GM21529 (cell line): Measurements from ENCODE around the gene COL1A1.

Experiments used
- ATAC-seq: cut with Tn5 transposase; IDR thresholded peaks from one replicate; pipeline ENCODE4 v1.9.1; 2021; ENCODE audit not compliant: unreplicated experiment

The COL1A1 gene

DNA sequence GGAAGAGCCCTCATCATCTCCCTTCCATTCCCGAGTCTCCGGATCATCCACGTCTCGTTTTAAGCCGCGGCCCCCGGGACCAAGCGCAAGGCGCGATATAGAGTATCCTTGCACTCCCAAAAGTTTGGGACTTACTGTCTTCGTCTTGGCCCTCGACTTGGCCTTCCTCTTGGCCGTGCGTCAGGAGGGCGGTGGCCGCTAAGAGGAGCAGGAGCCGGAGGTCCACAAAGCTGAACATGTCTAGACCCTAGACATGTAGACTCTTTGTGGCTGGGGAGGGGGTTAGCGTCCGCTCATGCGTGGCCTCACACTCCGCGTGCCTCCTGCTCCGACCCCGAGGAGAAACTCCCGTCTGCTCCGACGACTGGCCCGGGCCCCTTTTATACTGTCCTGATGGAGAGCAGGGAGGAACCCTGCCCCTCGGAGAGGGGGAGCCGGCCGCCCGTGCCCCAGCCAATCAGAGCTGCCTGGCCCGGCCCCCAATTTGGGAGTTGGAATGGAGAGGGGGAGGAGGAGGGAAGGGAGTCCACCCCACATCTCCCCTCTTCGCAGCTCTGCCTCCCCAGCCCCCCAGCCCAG lies at the start of gene COL1A1:
COL1A1 (minus strand) TSS at position 356 of the 579 bp plus-strand sequence; CDS start at position 238, 118 bp downstream.
- ATAC-seq = no peak

DNA sequence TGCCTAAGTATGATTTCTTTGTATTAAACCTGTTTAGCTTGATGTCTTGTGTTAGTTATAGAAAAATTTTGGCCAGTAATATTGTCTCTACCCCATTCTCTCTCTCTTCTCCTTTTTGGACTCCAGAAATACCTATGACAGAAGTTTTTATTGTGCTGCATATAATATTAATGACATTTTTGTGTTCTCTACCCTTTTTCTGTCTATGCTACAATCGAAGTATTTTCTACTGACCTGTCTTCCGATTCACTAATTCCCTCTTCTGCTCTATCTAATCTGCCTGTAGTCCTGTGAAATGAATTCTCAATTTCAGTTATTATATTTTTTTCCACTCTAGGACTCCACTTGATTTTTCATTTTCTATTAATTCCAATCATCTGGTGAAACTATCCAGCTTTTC lies 46.8 kb upstream of the COL1A1 start:
- ATAC-seq = no peak

DNA sequence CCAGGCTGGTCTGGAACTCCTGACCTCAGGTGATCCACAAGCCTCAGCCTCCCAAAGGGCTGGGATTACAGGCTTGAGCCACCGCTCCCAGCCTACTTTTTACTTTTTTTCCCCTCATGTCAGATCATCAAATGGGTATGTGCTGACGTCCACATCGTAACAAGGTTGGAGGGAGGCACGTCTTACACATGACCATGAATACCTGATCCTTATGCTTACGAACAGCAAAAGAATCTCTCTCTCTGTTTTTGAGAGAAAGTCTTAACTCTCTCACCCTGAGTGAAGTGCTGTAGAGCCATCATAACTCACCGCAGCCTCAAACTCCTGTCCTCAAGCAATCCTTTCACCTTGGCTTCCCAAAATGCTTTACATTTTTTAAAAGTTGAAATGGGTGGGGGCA lies 43.3 kb upstream of the COL1A1 start:
- no peak for ATAC-seq

DNA sequence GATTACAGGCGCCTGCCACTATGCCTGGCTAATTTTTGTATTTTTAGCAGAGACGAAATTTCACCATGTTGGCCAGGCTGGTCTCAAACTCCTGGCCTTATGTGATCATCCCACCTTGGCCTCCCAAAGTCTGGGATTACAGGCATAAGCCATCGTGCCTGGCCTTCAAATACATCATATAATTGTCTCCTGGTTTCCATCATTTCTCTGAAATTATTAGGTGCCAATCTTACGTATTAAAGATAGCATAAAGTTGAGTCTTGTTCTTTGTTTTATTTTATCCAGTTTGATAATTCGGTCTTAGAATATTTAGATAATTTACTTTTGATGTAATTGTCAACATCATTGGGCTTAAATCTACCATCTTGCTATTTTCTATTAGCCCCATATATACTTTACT lies 40.0 kb upstream of the COL1A1 start:
- ATAC-seq = no peak

DNA sequence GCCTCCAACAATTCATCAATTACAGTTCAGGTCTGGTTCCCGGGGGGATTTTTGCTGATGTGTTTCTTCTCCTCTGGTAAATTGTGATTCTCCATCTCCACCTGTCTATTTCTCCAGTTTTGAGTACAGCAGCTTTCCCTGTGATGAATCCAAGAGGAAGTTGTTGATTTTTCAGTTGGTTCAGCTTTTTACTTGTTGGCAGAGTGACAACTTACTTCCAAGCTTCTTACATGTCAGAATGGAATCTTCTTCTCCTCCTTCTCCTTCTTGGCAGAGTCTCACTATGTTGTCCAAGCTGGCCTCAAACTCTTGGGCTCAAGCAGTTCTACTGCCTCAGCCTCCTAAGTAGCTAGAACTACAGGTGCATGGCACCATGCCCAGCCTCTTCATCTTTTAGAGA lies 39.4 kb upstream of the COL1A1 start:
- ATAC-seq = no peak

DNA sequence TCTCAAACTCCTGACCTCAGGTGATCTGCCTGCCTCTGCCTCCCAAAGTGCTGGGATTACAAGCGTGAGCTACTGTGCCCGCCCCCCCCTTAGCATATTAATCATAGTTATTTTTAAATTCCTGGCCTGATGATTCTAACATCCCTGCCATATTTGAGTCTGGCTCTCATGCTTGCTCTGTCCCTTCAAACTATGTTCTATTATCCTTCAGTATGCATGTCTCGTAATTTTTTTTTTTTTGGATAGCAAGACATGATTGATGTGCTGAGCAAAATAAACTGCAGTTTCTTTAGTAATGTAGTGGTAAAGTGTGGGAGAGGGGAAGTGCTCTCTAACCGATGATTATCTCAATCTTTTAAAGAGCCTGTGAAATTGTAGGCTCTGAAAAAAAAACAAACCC lies 38.5 kb upstream of the COL1A1 start:
- no peak for ATAC-seq

DNA sequence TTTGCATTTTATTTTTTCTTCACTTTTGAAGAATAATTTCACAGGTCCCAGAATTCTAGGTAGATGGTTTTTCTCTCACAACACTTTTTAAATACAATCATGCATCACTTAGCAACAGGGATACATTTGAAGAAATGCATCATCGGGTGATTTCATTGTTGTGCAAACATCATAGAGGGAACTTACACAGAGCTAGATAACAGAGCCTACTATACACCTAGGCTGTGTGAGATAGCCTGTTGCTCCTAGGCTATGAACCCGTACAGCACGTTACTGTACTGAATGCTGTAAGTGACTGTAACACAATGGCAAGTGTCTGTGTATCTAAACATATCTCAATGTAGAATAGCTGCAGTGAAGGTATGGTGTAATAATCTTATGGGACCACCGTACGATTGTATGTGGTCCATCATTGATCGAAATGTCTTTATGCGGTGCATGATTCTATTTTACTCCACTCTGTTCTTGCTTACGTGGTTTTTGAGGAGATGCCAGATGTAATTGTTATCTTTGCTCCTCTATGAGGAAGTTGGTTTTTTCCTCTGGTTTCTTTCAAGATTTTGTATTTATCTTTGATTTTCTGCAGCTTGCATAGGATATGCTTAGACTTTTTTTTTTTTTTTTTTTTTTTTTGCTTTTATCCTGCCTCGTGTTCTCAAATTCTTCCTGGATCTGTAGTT lies 37.3 kb upstream of the COL1A1 start:
- ATAC-seq = no peak

DNA sequence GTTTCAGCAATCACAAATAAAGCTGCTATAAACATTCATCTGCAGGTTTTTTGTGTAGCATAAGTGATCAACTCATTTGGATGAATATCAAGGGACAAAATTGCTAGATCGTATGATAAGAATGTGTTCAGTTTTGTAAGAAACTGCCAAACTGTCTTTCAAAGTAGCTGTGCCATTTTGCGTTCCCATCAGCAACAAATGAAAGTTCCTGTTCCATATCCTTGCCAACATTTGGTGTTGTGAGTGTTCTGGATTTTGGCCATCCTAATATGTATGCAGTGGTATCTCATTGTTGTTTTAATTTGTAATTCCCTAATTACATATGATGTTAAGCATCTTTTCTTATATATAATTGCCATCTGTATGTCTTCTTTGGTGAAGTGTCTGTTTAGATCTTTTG lies 36.5 kb upstream of the COL1A1 start:
- no peak for ATAC-seq

DNA sequence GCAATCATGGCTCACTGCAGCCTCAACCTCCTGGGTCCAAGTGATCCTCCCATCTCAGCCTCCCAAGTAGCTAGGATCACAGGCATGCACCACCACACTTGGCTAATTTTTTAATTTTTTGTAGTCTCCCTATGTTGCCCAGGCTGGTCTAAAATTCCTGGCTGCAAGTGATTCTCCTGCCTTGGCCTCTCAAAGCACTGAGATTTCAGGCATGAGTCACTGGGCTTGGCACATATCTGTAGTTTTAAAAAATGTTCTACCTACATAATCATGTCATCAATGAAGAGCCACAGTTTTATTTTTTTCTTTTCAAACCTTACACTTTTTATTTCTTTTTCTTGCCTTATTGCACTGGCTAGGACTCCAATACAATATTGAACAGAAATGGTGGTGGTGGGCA lies 33.1 kb upstream of the COL1A1 start:
- no peak for ATAC-seq

DNA sequence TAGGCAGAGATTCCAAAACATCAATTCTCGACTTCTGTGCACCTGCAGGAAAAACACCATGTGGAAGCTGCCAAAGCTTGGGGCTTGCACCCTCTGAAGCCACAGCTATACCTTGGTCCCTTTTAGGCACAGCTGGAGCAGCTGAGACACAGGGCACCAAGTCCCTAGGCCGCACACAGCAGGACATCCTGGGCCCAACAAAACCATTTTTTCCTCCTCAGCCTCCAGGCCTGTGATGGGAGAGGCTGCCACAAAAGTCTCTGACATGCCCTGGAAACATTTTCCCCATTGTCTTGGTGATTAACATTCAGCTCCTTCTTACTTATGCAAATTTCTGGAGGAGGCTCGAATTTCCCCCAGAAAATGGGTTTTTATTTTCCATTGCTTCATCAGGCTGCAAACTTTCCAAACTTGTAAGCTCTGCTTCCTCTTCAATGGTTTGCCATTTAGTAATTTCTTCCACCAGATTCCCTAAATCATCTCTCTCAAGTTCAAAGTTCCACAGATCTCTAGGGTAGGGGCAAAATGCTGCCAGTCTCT lies 24.3 kb upstream of the COL1A1 start:
- ATAC-seq = no peak

DNA sequence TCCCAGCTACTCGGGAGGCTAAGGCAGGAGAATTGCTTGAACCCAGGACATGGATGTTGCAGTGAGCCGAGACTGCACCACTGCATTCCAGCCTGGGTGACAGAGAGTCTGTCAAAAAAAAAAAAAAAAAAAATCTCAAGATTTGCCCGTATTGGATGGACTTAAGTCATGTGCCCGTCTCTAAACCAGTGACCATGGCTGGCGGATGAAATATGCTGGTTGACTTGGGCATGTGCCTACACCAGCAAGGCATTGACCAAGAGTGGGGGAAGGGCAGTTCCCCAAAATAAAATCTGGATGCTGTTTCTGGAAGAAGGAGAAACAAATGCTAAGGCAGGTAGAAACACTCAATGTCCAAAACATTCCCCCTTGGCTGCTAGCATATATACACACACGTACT lies 21.5 kb upstream of the COL1A1 start:
- ATAC-seq = no peak

DNA sequence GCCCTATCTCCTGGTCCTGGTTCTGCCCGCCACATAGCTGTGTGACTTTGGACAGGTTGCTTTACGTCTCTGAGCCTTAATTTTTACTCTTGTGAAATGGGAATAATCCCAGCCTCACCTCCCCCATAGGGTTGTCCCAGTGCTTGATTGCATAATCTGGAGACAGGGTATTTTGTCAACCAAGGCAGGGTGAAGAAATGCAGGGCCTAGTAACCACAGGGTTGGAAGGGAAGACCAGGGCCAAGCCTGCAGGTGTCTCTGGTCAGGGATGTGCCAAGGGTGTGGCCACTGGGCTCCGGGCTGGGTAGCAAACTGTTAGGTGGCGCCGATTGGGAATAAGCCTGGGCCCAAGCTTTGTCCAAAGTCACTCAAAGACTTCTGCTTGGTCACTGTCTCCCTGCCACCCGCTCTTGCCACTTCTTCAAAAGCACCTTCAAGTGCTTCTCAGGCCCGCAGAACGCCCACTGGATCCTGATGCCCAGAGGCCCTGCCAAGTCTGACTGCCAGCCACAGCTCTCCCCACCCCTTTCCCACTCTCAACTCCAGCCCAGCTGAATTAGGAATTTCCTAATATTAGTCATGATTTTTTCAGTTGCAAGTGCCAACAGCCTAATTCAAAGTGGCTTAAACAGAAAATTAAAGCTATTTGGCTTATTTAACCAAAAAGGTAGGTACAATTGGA lies 20.6 kb upstream of the COL1A1 start:
- ATAC-seq = no peak

DNA sequence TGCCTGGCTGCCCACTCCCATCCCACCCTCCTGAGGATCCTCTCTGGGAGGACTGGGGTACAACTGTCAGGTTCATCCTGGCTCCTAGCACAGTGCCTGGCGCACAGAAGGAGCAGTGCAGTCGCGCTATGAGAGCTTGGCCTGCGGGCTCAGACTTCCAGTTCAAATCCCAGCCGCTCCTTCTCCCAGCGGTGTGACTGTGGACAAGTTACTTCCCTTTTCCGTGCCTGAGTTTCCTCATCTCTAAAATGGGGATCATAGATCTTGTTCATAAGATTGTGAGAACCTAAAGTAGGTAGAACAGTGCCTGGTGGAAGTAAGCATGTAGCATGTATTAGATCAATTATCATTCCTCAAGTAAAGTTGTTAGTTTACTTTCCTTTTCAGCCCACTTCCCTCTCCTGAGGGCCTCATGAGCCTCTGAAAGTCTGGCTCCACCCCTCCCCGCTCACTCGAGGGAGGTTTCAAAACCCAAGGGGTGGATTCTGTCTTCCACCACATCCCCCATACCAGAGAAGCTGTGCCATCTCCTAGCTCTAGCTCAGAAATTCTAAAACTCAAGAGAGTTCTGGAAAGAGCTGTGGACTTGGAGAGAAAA lies 19.9 kb upstream of the COL1A1 start:
- ATAC-seq = no peak

DNA sequence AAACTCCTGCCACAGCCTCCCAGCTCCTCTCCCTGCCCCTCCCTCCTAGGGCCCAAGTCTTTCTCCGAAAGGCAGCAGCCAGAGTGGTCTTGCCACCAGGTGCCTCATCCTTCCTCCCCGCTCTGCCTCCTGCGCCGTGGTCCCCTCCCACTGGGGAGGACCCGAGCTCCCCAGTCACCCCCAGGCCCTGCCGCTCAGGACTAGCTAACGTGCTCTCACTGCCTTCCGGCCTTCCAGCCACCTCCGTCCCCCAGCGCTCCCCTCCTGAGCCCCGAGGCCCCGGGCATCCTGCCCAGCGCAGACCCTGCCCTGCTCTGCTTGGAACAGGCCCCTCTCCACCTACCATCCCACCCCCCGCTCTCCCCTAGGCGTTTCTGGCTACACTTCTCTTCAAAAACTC lies 19.4 kb upstream of the COL1A1 start:
- no peak for ATAC-seq

DNA sequence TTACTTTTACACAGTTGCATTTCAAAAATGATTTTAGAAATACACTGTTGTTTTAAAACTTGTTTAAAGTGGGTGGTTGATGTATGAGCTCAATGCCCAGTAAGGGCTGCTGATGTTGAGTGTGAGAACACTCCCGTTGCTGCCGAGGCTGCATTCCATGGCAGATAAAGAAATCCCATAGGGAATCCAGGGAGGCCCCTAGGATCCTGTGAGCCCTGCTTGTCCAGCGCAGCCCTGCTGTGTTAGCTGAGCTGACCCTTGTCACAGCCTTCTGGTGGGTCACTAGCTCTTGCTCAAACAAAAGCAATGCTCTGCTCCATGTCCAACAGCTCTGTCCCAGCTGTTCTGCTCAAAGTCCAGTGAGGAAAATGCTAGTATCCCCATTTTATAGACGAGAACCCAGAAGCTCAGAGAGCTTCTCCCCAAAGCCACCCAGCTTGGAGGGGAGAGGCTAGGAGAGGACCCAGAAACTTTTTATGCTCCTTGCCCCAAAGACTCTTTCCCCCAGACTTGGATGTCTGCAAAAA lies 18.6 kb upstream of the COL1A1 start:
- no peak for ATAC-seq

DNA sequence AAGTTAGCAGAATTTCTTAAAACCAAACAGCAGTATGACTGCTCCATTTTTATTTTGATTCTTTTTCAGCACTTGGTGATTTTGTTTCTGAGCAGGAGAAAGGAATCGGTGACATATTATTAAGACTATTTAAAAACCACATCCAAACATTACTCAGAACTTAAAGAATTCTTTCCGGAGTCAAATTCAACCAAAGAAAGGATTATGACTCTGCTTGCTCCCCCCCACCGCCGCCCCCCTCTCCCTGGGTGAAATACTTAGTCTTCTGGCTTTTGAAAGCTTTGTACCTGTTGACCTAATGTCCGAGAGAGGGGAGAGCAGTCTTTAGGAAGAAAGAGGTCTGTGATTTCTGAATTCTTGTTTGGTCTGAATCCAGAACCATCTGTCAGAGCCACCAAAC lies 17.9 kb upstream of the COL1A1 start:
- no peak for ATAC-seq

DNA sequence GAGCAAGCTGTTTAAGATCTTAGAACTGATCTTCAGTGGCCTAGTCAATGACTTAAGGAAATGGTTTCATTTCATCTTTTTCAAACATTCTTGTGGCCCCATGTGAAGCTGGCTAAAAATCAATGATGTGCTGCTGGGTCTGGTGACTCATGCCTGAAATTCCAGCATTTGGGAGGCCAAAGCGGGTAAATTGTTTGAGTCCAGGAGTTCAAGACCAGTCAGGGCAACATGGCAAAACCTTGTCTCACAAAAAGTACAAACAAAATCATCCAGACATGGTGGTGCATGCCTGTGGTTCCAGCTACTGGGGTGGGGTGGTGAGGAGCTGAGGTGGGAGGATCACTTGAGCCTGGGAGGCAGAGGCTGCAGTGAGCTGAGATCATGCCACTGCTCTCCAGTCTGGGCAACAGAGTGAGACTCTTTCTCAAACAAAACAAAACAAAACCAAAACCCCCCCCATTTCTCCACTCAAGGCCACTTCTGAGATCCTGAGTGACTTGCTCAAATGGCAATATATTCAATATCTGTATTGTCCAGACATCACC lies 17.4 kb upstream of the COL1A1 start:
- no peak for ATAC-seq

DNA sequence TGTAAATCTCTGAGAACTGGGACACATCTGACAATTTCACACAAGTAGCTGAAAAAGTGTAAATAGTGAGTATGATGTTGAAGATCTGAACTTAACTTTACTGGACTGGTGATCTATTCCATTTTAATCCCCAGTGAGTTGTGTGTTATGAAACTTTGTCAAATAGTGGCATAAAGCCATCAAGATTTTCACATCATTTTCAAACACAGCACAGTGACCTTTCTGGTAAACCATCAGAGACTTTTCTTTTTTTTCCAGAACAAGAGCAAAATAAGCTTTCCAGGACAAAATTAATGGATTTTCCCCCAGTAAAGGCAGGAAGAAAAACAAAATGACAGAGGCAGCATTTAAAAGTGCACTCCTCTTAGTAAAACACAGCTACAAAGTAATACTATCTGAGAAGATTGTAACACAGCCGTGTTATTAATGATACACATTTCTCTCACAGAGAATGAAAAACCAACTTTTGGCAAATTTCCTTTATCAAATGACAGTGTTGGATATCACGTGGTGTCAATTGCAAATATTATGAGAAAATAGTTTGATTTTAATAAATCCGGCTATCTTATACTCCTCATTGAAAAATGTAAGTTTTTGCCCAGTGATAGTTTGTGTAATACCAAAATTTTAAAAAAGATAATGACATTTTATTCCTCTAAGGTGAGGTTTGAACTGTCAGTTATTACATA lies 16.8 kb upstream of the COL1A1 start:
- ATAC-seq = no peak

DNA sequence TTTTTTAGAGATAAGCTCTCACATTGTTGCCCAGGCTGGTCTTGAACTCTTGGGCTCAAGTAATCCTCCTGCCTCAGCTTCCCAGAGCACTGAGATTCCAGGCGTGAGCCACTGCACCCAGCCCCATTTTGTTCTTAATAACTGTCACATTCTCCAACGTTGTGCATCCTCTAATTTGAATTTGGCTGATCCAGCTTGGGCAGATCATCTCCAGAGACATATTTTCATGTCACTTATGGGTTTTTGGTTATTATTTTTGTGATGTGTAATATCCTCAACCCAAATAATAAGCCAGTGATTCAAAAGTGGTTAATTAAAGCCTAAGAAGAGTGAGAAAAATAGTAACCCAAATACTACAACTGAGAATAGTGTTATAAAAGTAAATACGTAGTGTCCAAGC lies 16.2 kb upstream of the COL1A1 start:
- ATAC-seq = no peak

DNA sequence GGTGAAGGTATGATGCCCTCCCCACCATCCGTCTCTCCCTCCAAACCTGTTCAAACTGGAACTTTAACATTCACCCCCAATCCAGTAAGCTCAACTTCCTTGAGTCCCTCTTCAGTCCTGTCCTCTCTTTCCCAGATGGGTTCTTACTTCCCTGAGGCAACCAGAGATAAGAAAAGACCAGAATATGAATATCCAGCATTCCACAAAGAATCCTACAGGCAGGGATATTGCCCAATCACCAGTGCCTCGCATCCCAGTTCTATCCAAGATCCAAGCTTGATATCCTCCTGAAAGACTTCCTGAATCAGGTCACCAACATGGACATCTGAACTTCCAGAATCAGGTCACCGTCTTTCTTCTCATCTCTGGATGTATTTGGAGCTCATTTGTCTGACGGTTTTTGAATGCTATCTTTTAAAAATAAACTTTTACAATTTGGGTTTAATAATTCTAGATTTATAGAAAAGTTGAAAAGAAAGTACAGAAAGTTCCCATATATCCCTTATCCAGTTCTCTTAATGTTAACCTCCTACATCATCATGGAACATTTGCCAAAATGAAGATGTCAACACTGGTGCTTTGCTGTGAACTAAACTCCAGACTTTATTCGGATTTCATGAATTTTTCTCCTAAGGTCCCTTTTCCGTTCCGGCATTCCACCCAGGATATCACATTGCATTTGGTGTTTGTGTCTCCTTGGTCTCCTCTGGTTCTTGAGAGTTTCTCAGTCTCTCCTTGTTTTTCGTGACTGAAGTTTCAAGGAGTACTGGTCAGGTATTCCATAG lies 13.7 kb upstream of the COL1A1 start:
- no peak for ATAC-seq
